ENCODE data around the gene SNCAIP. TPM values are rescaled to one million over a fixed set of nuclear protein-coding genes. Genes with fewer than 3 reads are reported as not detected.

The SNCAIP gene
- total RNA-seq, result not detected

DNA sequence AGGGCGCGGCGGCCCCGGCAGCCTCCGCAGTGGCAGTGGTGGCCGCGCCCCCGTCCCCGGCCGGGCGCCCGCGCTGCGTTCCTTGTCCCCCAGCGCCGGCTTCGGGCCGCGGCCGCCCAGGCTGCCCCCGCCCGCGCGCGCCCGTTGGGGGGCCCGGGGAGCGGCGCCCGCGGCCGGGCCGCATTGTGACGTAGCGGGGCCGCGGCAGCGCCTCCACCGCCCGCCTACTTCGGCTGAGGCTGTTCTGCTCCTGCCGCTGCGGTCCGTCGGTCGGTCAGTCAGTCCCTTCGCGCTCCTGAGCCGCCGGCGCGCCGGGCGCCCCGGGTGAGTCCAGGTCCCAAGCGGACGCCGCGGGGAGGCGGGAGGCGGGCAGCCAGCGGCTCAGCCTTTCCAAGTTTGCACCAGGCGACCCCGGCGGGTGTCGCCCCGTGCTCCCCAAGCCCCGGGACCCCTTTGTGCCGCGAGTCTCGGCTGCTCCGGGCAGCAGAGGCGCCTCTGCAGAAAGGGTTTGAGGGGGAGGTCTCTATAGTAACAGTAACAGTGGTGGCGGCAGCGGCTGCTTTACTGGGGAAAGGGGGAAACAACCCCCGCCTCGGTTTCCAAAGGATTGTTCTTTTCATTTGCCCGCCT lies at the start of gene SNCAIP:
SNCAIP (plus strand) TSS at position 277 of the 630 bp plus-strand sequence. CDS start 78,898 bp downstream, outside the sequence.
- H3K4me1 Mint-ChIP-seq, result peaks cover 6% of the 10 kb centered on the region
- CTCF ChIA-PET, result no interaction called here
- POLR2A ChIA-PET, result interaction anchor here (0.7 kb wide), 1 partner anchor 173 kb away, joined by 3 read pairs; no protein-coding TSS in a partner anchor
- DNase-seq, result no peak
- H3K36me3 Mint-ChIP-seq (ENCODE audit: low read depth), result no peaks in the 10 kb centered on the region
- H3K4me3 Mint-ChIP-seq, result no peak within 1 kb of the TSS
- no peak within 1 kb of the TSS for H3K27ac Mint-ChIP-seq
- peaks cover 55% of the 10 kb centered on the region for H3K27me3 Mint-ChIP-seq
- no peaks in the 10 kb centered on the region for H3K9me3 Mint-ChIP-seq

DNA sequence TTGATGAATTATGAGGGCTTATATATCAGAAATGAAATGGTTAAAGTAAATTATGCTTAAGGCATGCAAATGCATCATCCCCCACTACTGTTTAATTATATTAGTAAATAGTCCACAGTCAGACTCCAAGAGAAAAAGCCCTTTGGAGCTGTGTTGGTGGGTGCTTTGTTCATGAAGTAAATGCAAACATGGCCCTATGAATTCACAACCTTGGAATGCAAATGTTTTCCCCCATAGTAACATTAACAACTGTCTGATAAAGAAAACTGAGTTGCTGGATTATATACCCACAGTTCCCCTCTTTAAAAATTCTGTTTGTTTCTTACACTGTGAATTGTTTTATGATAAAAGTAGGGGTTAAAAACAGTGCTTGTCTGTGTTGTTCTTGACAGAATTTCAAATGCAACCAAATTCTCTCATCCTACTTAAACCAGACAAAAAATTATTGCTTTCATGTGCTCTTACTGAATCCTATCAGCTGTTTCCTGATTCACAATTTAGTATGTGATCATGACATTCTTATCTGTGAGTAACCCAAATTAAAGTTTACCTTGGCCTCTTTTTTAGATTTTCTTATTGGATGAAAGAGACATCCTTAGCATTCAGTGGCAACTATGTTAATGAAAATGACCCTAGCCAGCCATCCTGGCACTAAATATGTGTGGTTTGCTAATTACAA lies 48.5 kb upstream of the SNCAIP start:
- Mint-ChIP-seq H3K27ac (no peak overlapping the region), H3K36me3 (ENCODE audit: low read depth) (no peaks in the 10 kb centered on the region), H3K27me3 (no peaks in the 10 kb centered on the region), H3K9me3 (no peaks in the 10 kb centered on the region), H3K4me3 (no peak overlapping the region), H3K4me1 (no peaks in the 10 kb centered on the region)
- DNase-seq, result no peak
- CTCF ChIA-PET, result no interaction called here
- POLR2A ChIA-PET, result no interaction called here

DNA sequence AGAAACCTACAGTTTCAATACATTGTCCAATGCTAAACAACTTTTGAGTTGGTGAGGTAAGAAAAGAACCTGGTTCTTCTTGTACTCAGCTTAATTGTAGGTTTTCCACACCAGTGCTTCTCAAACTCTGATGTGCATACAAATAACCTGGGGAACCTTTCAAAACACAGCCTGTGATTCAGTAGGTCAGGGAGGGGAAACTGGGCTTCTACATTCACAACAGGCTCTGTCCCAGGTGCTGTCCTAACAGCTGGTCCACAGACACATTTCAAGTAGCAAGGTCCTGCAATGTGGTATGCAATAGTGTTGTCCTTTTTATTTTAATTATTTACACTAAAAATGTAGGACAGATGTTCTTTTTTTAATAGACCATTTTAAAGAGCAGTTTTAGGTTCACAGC lies 47.4 kb upstream of the SNCAIP start:
- Mint-ChIP-seq H3K27me3 (no peaks in the 10 kb centered on the region), H3K4me3 (no peak overlapping the region), H3K27ac (no peak overlapping the region), H3K9me3 (no peaks in the 10 kb centered on the region), H3K4me1 (no peaks in the 10 kb centered on the region), H3K36me3 (ENCODE audit: low read depth) (no peaks in the 10 kb centered on the region)
- POLR2A ChIA-PET, result no interaction called here
- DNase-seq, result no peak
- CTCF ChIA-PET, result no interaction called here

DNA sequence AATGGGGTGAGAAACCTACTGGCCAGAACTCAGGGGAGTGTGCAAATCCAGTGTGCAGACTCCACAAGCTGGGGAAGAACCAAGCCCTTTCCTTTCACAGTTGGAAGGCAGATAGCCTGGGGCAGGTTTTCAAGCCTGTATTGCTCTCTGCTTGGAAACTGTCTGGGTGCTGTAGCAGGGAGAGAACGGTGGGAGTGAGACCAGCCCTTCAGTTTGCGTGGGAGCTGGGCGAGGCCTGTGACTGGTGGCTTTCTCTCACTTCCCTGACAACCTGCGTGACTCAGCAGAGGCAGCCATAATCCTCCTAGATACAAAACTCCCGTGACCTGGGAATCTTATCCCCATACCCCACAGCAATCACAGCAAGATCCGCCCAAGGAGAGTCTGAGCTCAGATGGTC lies 44.9 kb upstream of the SNCAIP start:
- ChIA-PET POLR2A (no interaction called here), CTCF (no interaction called here)
- Mint-ChIP-seq H3K36me3 (ENCODE audit: low read depth) (no peaks in the 10 kb centered on the region), H3K4me1 (no peaks in the 10 kb centered on the region), H3K4me3 (no peak overlapping the region), H3K27ac (no peak overlapping the region), H3K9me3 (no peaks in the 10 kb centered on the region), H3K27me3 (no peaks in the 10 kb centered on the region)
- DNase-seq, result no peak

DNA sequence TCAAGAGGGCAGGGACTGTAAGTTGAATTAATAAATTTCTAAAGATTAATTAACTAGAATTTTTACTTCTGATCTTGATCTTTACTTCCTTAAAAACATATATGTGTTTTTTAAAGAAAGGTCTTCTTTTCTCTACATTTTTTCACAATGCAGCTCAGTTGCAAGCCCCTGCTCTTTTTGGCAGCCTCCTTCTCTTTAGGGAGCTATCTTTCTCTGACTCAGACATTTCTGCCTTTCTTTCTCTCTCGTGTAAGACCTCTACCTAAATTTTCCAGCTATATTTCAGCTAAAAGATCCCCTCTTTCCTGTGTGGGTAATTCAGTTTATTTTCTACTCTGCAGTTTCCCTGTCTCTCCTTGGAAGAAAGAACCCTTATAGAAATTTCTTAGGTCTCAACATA lies 38.3 kb upstream of the SNCAIP start:
- no peak for DNase-seq
- H3K27ac Mint-ChIP-seq, result no peak overlapping the region
- POLR2A ChIA-PET, result no interaction called here
- H3K4me1 Mint-ChIP-seq, result no peaks in the 10 kb centered on the region
- CTCF ChIA-PET, result no interaction called here
- H3K4me3 Mint-ChIP-seq, result no peak overlapping the region
- no peaks in the 10 kb centered on the region for H3K27me3 Mint-ChIP-seq
- H3K36me3 Mint-ChIP-seq (ENCODE audit: low read depth), result no peaks in the 10 kb centered on the region
- H3K9me3 Mint-ChIP-seq, result no peaks in the 10 kb centered on the region

DNA sequence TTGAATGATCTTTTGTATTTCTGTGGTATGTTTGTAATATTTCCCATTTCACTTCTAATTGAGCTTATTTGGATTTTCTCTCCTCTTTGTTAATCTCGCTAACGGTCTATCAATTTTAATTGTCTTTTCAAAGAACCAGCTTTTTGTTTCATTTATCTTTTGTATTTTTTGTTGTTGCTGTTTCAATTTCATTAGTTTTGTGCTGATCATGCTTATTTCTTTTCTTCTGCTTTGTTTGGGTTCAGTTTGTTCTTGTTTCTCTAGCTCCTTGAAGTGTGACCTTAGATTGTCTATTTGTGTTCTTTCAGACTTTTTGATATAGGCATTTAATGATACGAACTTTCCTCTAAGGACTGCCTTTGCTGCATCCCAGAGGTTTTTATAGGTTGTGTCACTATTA lies 28.4 kb upstream of the SNCAIP start:
- H3K36me3 Mint-ChIP-seq (ENCODE audit: low read depth), result no peaks in the 10 kb centered on the region
- no peak overlapping the region for H3K27ac Mint-ChIP-seq
- H3K9me3 Mint-ChIP-seq, result peaks cover 7% of the 10 kb centered on the region
- no peak overlapping the region for H3K4me3 Mint-ChIP-seq
- H3K27me3 Mint-ChIP-seq, result no peaks in the 10 kb centered on the region
- ChIA-PET POLR2A (no interaction called here), CTCF (no interaction called here)
- DNase-seq, result no peak
- H3K4me1 Mint-ChIP-seq, result no peaks in the 10 kb centered on the region

DNA sequence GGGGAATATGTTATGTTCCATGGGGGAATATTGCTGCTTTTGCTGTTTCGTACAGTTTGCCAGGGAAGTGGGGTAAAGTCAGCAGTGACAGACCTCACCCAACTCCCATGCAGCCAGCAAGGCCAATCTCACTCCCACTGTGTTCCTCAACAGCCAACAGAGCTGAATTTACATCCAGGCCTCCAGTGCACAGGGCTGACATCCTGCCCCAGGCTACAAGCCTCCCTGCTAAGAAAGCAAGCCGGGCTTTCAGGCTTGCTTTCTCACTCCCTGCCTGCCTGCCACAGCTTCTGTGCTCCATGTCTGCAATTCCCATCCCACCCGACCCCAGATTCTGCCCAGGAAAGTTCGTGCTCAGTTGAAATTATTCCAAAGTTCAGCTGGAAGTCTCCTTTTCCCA lies 25.5 kb upstream of the SNCAIP start:
- Mint-ChIP-seq H3K36me3 (ENCODE audit: low read depth) (no peaks in the 10 kb centered on the region), H3K4me3 (no peak overlapping the region), H3K4me1 (no peaks in the 10 kb centered on the region), H3K9me3 (peaks cover 3% of the 10 kb centered on the region), H3K27ac (no peak overlapping the region), H3K27me3 (no peaks in the 10 kb centered on the region)
- ChIA-PET CTCF (no interaction called here), POLR2A (no interaction called here)
- DNase-seq, result no peak

DNA sequence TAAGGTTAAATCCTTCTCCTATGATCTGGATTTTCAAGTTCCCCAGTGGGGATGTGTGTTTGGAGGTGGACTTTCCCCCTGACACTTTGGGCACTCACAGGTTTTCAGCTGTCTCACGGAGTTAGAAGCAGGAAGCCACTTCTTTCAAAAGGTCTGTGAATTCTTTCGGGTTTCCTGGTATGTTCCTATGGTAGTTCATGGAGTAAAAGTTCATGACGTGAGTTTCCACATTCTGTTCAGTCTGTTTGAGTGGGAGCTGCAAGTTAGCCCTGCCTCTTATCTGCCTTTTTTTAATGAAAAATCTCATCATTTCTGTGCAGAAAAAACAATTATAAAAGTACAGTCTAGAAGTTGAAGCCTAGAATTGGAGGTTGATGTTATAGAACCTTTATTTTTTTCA lies 24.9 kb upstream of the SNCAIP start:
- no peak overlapping the region for H3K27ac Mint-ChIP-seq
- ChIA-PET CTCF (no interaction called here), POLR2A (no interaction called here)
- H3K4me1 Mint-ChIP-seq, result no peaks in the 10 kb centered on the region
- DNase-seq, result no peak
- H3K4me3 Mint-ChIP-seq, result no peak overlapping the region
- H3K9me3 Mint-ChIP-seq, result peaks cover 3% of the 10 kb centered on the region
- no peaks in the 10 kb centered on the region for H3K36me3 Mint-ChIP-seq (ENCODE audit: low read depth)
- no peaks in the 10 kb centered on the region for H3K27me3 Mint-ChIP-seq

DNA sequence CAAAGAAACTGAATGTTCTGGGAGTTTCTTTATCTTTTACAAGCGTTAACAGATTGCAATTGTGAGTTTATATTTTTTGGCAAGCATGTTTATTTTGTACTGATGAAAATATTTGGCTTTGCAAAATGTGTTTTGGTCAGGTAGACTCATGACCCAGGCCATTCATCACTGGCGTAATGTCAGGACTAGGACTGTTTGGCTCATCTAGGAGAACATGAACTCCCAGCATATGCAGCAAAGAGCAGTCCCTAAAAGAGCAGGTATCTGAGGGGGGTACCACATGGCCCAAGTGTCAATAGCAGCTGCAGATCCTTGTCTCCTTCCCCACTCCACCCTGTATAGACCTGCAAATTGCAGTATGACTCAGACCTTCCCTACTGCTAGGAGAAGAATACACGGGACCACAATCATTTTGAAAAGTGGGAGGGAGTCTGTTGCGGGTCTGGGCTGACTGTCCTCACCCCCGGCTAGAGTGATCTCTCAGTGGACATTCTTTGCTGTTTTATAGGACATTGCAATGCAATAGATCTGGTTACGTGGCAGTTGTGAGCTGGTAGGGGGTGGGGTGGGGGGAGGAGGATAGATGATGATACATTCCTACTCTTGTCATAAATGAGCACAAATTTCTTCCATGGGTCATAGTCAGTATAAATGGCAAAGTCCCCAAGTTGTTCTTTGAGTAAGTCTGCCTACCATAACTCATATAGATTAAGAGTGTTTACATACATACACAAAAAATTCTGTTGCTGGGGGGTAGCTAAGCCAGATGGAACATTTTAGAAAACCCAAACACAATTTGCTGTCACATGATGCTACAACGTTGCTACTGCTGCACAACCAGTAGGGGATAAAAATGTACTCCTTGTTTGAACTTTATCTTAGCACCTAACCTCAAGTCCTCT lies 20.8 kb upstream of the SNCAIP start:
- CTCF ChIA-PET, result no interaction called here
- Mint-ChIP-seq H3K36me3 (ENCODE audit: low read depth) (no peaks in the 10 kb centered on the region), H3K27me3 (no peaks in the 10 kb centered on the region), H3K27ac (no peak overlapping the region), H3K9me3 (no peaks in the 10 kb centered on the region), H3K4me1 (no peaks in the 10 kb centered on the region), H3K4me3 (no peak overlapping the region)
- DNase-seq, result no peak
- POLR2A ChIA-PET, result no interaction called here

DNA sequence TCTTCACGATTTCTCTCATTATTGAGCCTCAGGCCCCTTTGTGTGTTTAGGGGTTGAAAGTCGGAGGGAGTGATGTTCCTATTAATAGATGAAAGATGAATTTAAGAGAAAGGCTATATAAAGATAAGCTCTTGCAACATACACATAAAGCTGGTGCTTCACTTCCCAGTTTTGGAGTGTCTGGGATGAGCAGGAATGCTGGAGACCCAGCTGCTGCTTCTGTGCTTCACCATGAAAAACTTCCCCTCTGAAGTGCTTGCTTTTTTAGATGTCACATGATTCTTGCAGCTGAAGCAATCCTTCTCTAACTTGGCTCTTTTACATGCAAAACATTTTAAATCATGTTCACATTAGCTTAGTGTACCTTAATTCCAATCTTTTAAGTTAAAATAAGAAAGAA lies 19.7 kb upstream of the SNCAIP start:
- Mint-ChIP-seq H3K4me1 (no peaks in the 10 kb centered on the region), H3K27ac (no peak overlapping the region), H3K9me3 (no peaks in the 10 kb centered on the region), H3K27me3 (no peaks in the 10 kb centered on the region), H3K36me3 (ENCODE audit: low read depth) (no peaks in the 10 kb centered on the region), H3K4me3 (no peak overlapping the region)
- no peak for DNase-seq
- POLR2A ChIA-PET, result no interaction called here
- CTCF ChIA-PET, result no interaction called here

DNA sequence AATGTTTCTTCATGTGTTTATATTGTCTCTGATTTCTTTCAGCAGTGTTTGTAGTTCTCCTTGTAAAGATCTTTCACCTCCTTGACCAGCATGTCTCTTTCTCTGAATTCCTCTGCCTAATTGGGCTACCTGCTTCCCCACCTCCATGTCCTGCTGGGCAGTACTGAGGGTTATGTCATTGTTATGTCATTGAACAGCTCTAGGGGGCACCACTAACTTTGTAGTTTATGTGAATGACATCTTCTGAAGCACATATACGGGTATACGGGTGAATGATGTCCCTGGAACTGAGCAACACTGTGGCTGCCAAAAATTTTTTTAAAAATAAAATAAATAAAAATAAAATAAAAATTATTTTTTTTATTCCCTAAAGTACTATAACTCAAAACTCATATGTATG lies 16.9 kb upstream of the SNCAIP start:
- Mint-ChIP-seq H3K9me3 (no peaks in the 10 kb centered on the region), H3K4me3 (no peak overlapping the region), H3K27ac (no peak overlapping the region), H3K27me3 (no peaks in the 10 kb centered on the region), H3K36me3 (ENCODE audit: low read depth) (no peaks in the 10 kb centered on the region), H3K4me1 (no peaks in the 10 kb centered on the region)
- DNase-seq, result no peak
- CTCF ChIA-PET, result no interaction called here
- POLR2A ChIA-PET, result no interaction called here

DNA sequence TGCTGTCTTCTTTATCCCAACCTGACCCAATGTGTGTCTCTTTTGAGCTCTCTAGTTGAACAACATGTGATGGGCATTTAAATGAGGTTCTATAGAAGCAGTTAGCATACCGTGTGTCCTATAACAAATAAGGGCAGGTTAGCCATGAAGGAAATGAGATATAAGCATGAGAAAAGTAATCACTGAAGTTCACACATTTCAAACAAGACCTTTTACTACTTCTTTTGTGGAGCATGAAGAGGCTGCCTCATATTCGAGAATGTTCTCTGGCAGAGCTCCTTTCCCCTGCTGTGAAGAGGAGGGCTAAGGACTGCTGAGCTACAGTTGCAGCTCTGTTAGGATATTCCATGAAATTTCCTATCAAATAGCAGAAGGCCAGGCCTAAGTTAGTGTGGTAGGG lies 15.2 kb upstream of the SNCAIP start:
- H3K9me3 Mint-ChIP-seq, result no peaks in the 10 kb centered on the region
- no peak overlapping the region for H3K27ac Mint-ChIP-seq
- H3K36me3 Mint-ChIP-seq (ENCODE audit: low read depth), result no peaks in the 10 kb centered on the region
- H3K4me3 Mint-ChIP-seq, result no peak overlapping the region
- DNase-seq, result no peak
- POLR2A ChIA-PET, result no interaction called here
- CTCF ChIA-PET, result no interaction called here
- H3K4me1 Mint-ChIP-seq, result no peaks in the 10 kb centered on the region
- no peaks in the 10 kb centered on the region for H3K27me3 Mint-ChIP-seq

DNA sequence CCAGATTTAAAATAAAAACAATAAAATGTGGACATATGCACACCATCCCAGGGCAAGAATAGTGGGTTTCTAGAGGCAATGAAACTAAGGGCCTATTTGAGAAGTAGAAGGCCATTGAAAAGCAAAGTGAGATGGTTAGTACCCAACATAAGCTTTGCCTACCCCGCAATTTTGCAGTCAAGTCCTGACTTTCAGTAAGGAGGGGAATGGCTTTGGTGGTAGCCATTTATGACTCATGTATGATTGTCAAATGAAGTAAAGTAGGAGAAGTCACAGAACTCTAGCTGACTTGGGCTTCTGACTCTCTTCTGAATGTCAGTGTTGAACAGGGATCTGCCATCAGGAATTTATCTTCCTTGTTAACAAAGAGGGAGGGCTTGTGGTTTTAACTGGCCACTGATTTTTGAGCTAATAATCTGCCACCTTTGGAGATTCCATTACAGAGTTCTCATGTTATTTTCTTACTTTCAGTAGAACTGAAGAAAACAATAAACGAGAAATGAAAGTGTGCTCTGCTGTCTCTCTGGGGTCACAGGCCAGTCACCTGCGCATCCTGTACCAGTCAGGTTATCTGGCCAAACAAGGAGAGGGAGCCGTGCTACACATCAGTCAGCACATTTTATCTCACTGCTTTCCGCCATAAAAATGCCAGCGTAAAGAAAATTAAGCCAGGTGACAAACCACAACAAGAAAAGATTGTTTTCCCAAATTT lies 14.3 kb upstream of the SNCAIP start:
- H3K4me3 Mint-ChIP-seq, result no peak overlapping the region
- ChIA-PET CTCF (no interaction called here), POLR2A (no interaction called here)

More for the DNA sequence above, 14.3 kb upstream of the SNCAIP start:
- Mint-ChIP-seq H3K36me3 (ENCODE audit: low read depth) (no peaks in the 10 kb centered on the region), H3K27ac (no peak overlapping the region), H3K4me1 (no peaks in the 10 kb centered on the region), H3K27me3 (no peaks in the 10 kb centered on the region), H3K9me3 (no peaks in the 10 kb centered on the region)
- DNase-seq, result no peak

All from activated CD4-positive, alpha-beta T cell treated with anti-CD3 and anti-CD28 coated beads, Interleukin-2, amount 10 ng/mL, durations not matched to agents 7 days and 5 days (primary cell).